Activated CD8-positive, alpha-beta memory T cell treated with anti-CD3 and anti-CD28 coated beads, Interleukin-2, amount 10 ng/mL, durations not matched to agents 7 days and 5 days (primary cell): ENCODE results near the gene CBS. TPM values are rescaled to one million over a fixed set of nuclear protein-coding genes. Genes with fewer than 3 reads are reported as not detected.

Experiments
- ATAC-seq: fragments of 150-1000 bp; cut with Tn5 transposase; one replicate; pipeline ENCODE4 v1.10.0; 2021; ENCODE audit warnings: moderate library complexity
- CTCF ChIA-PET: fragments of 350-600 bp; sonication (Branson Sonifier 250); formaldehyde crosslinking; loops from one replicate; lab custom pipeline; 2021; ENCODE audit warnings: antibody characterized with exemption; lab: Charles Lee
- DNase-seq: peaks from one replicate; pipeline ENCODE4 v3.0.0-alpha.2; 2020
- H3K27ac Mint-ChIP-seq: one replicate; pipeline ENCODE4 v1.8.0; 2021; ENCODE audit warnings: mild to moderate bottlenecking, mixed read lengths
- H3K27me3 Mint-ChIP-seq: one replicate; pipeline ENCODE4 v1.8.0; 2021; ENCODE audit warnings: mixed read lengths
- H3K36me3 Mint-ChIP-seq: one replicate; pipeline ENCODE4 v1.8.0; 2021; ENCODE audit warnings: mild to moderate bottlenecking, mixed read lengths
- H3K4me1 Mint-ChIP-seq: one replicate; pipeline ENCODE4 v1.8.0; 2021; ENCODE audit warnings: mixed read lengths
- H3K4me3 Mint-ChIP-seq: one replicate; pipeline ENCODE4 v1.8.0; 2021; ENCODE audit warnings: mild to moderate bottlenecking, moderate library complexity, mixed read lengths
- H3K9me3 Mint-ChIP-seq: one replicate; pipeline ENCODE4 v1.8.0; 2022; ENCODE audit warnings: low read depth, mixed read lengths
- total RNA-seq, 2 experiments: library from RNA; stranded (reverse); gene quantifications; one replicate each; pipeline ENCODE4 v1.2.3, GENCODE V29; 2021

Gene CBS
- total RNA-seq, 2 experiments from 2014 or later: 12.0 to 23.3 TPM

DNA sequence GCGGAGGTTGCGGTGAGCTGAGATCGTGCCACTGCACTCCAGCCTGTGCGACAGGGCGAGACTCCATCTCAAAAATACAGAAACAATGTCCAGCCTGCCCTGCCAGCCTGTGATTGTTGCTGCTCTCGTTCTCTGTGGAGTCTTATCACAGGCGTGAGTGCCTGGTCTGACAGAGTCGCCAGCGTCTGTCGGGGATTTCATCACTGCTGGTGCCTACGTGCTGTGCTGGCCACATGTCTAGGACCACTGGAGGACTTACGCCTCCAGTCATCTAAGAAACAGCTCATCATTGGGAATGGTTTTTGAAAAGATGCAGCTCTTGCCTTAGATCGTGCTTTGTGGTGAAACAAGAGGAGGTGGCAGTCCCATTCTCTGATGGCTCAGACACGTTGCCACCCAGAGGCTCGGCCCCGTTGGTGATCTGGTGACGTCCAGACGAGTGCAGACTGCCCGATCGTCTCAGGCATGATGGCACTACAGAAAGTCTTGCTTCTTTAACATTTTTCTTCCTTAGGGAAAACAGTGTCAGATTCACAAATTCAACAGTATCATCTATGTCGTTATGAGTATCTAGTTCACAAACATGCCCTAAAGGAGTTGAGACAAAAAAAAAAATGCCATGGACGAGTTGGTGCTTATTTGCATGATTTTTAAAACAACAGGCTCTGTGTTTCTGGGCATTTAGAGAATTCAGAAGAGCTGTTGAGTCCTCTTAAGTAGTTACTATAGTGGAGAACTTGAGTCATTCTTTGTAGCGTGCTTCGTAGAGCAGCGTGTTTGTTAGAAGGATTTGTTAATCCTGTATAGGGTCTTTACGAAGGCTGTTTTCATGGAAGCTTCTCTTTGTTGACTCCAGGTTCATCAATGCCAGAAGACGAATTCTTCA is 47.5 kb downstream of the CBS start:
- Mint-ChIP-seq H3K4me3 (no peak overlapping the region), H3K36me3 (peaks cover 14% of the 10 kb centered on the region), H3K27ac (no peak overlapping the region)

DNA sequence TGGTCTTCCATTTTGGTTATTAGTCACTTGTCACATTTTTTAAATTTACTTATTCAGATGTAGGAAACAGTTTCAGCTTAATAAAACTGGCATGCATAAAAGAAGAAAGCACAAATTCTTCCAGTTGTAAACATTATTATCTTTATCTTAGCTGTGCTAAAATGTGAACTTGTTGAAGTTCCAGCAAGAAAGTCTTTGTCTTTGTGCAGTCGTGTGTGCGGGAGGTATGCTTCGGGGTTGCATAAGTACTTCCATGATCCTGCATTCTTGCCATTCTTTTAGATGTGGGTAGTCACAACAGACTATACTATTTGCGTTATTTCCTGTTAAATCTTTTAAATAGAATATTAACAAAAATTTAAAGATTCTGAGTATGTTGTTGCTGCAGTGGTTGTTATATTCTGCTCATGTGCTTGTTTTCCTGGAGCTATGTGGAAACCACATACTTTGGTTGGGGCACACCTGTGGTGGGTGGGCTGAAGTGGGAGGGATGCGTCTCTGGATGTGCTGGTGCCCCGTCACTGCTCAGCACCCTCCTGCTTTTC is 49.9 kb downstream of the CBS start:
- ATAC-seq (no peak), DNase-seq (no peak)
- Mint-ChIP-seq H3K27ac (no peak overlapping the region), H3K36me3 (peaks cover 12% of the 10 kb centered on the region), H3K9me3 (no peaks in the 10 kb centered on the region), H3K4me1 (no peaks in the 10 kb centered on the region), H3K27me3 (no peaks in the 10 kb centered on the region), H3K4me3 (no peak overlapping the region)
- CTCF ChIA-PET: no interaction called here

More for the DNA sequence above, 47.5 kb downstream of the CBS start:
- no peaks in the 10 kb centered on the region for H3K4me1 Mint-ChIP-seq
- H3K9me3 Mint-ChIP-seq: no peaks in the 10 kb centered on the region
- DNase-seq: no peak
- ATAC-seq: no peak
- no peaks in the 10 kb centered on the region for H3K27me3 Mint-ChIP-seq
- CTCF ChIA-PET: no interaction called here

DNA sequence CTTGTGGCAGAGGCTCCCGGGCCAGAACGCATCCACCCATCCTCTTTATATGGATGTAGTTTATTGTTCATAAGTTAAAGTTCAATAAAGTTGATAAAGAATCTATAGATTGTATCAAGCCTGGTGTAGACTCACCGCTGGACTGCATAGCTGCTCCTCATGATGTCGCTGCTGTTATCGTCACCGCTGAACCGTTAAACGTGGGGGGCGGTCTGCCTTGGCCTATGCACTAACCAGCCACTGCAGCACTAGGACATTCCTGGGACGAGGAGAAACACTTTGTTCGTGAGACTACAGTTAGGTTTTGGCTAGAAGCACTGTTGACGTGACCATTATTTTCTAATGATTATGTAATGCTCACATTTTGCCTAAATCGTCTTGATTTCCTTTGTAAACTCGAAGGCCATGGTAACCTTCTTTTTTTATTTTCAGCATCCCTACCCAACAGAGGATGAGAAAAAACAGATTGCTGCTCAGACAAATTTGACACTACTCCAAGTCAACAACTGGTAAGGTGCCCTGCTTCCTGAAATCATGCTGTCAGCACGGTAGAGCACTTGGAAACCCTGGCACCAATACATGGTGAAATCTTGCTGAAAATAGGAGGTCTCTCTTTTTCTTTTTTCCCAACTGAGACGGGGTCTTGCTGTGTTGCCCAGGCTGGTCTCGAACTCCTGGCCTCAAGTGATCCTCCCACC is 51.0 kb downstream of the CBS start:
- no peaks in the 10 kb centered on the region for H3K27me3 Mint-ChIP-seq
- DNase-seq (no peak), ATAC-seq (no peak)
- H3K36me3 Mint-ChIP-seq: peaks cover 11% of the 10 kb centered on the region
- no peak overlapping the region for H3K27ac Mint-ChIP-seq
- no peaks in the 10 kb centered on the region for H3K9me3 Mint-ChIP-seq
- CTCF ChIA-PET: no interaction called here
- H3K4me1 Mint-ChIP-seq: no peaks in the 10 kb centered on the region
- H3K4me3 Mint-ChIP-seq: no peak overlapping the region

DNA sequence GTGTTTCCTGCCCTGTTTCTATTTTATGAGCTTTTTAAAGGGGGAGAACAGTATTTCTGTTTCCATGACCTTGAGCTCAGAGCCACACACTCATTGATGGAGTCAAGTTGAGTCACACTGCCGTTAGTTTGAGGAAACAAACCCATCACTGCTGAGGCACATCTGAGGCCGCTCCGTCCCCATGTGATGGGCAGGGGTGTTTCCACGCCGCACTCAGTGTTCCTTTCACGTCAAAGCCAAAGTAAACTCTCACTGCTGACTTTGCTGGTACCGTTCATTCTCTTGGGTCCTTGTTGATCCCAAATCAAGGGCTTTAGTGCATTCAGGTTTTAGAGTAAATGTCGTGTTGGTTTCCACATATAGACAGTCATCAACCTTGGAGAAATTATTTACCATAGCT is 52.5 kb downstream of the CBS start:
- H3K27ac Mint-ChIP-seq: no peak overlapping the region
- H3K4me3 Mint-ChIP-seq: no peak overlapping the region
- H3K36me3 Mint-ChIP-seq: peaks cover 8% of the 10 kb centered on the region
- H3K4me1 Mint-ChIP-seq: no peaks in the 10 kb centered on the region
- H3K27me3 Mint-ChIP-seq: no peaks in the 10 kb centered on the region
- CTCF ChIA-PET: no interaction called here
- no peaks in the 10 kb centered on the region for H3K9me3 Mint-ChIP-seq
- DNase-seq: no peak
- ATAC-seq: no peak

DNA sequence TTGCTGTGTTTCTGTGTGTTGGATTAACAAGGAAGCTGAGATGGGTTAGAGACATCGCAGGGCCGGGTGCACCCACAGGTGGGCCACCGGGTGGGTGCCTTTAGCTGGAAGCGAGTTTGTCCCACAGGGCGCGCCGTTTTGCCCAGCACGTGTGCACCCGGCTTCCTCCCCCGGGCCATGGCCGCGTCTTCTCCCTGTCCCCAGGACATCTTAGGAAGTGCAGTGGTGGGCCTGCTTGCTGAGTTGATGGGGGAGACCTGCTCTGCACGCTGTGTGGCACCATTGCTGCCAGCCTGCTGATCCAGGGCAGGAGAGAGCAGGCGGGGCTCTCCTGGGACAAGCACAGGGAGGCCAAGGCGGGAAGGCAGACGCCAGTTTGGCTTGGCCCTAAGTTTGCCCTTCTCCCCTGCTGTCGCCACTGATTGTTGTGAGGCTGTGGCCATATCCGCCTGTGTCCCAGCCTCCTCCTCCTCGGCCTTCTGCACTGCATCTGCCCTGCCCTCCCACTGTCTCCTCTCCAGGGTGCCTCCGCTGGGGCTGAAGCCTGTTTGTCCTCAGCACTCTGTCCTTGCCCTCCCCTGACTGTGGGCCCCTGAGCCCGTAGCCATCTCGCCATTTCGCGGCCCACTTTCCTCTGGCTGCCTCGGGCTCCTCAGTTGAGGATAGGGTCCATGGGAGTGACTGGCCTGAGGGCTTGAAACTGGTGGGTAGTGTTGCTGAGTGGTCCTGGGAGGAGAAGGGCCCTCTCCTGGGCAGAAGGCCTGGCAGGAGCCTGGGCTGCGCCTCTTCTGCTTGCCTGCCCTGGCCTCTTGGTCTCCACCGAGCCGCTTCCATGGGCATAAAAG is 53.7 kb downstream of the CBS start:
- no peak overlapping the region for H3K4me3 Mint-ChIP-seq
- no peaks in the 10 kb centered on the region for H3K4me1 Mint-ChIP-seq
- no peaks in the 10 kb centered on the region for H3K9me3 Mint-ChIP-seq
- H3K27me3 Mint-ChIP-seq: no peaks in the 10 kb centered on the region
- ATAC-seq (no peak), DNase-seq (no peak)
- CTCF ChIA-PET: no interaction called here
- H3K36me3 Mint-ChIP-seq: peaks cover 8% of the 10 kb centered on the region
- no peak overlapping the region for H3K27ac Mint-ChIP-seq

DNA sequence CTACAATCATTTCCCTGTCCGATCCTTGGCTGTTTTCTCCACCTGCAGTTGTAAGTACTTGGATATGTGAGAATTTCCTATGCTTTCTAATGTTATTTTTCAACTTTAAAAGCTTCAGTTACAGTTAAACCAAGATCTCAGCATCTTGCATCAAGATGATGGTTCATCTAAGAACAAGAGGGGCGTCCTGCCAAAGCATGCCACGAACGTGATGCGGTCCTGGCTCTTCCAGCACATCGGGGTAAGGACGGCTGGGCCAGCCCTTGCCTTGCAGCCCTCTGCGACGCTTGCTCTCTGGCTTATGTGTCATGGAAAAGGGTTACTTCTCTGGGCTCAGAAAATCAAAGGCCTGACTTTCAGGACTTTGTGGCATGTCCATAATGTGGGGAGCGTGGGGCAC is 54.4 kb downstream of the CBS start:
- no peak overlapping the region for H3K4me3 Mint-ChIP-seq
- CTCF ChIA-PET: no interaction called here
- DNase-seq: no peak
- H3K4me1 Mint-ChIP-seq: no peaks in the 10 kb centered on the region
- H3K27ac Mint-ChIP-seq: no peak overlapping the region
- H3K36me3 Mint-ChIP-seq: peaks cover 10% of the 10 kb centered on the region
- H3K9me3 Mint-ChIP-seq: no peaks in the 10 kb centered on the region
- no peaks in the 10 kb centered on the region for H3K27me3 Mint-ChIP-seq
- ATAC-seq: no peak

DNA sequence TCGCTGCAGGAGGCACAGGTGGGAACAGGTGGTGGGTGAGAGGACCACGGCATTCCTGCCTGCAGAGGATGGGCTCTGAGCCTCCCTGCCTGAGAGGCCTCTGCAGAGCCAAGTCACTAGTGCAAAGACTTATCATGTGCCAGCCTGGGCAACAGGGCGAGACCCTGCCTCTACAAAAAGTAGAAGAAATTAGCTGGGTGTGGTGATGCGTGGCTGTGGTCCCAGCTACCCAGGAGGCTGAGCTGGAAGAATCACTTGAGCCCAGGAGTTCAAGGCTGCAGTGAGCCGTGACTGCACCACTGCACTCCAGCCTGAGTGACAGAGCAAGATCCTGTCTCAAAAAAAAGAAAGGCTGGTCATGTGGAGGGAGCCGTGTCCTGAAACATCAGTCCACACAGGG is 54.9 kb downstream of the CBS start:
- CTCF ChIA-PET: no interaction called here
- no peaks in the 10 kb centered on the region for H3K9me3 Mint-ChIP-seq
- H3K27me3 Mint-ChIP-seq: no peaks in the 10 kb centered on the region
- ATAC-seq: no peak
- DNase-seq: no peak
- H3K36me3 Mint-ChIP-seq: peaks cover 10% of the 10 kb centered on the region
- no peak overlapping the region for H3K4me3 Mint-ChIP-seq
- H3K27ac Mint-ChIP-seq: no peak overlapping the region
- H3K4me1 Mint-ChIP-seq: peaks cover 1% of the 10 kb centered on the region

DNA sequence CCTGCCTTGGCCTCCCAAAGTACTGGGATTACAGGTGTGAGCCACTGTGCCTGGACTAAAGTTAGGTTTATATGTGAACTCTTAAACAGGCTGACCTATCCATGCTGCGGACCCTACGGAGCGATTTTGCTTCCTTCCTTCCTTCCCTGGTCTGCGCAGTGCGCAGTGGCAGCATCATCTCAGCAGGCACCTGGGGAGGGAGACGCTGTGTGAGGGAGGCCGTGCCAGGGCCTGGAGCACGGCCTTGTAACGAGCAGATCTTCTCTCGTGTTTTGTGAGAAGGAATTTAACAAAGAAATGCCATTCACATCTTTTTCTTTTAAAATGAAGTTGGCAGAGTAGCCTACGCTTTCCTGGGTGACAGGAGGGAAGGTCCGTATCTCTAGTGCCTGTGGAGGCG is 55.5 kb downstream of the CBS start:
- CTCF ChIA-PET: no interaction called here
- Mint-ChIP-seq H3K36me3 (peaks cover 10% of the 10 kb centered on the region), H3K27me3 (no peaks in the 10 kb centered on the region), H3K27ac (no peak overlapping the region), H3K4me3 (no peak overlapping the region), H3K9me3 (no peaks in the 10 kb centered on the region), H3K4me1 (peaks cover 1% of the 10 kb centered on the region)
- DNase-seq: no peak
- no peak for ATAC-seq

DNA sequence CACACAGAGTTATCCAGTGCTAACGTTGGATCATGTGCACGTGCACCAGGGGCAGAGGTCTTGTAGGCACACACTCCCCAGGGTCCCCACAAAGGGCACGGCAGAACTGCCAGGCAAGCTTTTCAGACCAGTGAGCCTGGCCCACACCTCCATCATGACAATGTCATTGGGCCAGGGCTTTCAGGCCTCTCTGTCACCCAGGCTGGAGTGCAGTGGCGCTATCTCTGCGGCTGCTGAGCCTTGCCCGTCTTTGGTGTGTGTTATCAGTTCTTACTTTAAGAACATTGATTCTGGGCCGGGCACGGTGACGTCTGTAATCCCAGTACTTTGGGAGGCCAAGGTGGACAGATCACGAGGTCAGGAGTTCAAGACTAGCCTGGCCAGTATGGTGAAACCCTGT is 57.1 kb downstream of the CBS start:
- Mint-ChIP-seq H3K27me3 (no peaks in the 10 kb centered on the region), H3K4me3 (no peak overlapping the region), H3K4me1 (peaks cover 1% of the 10 kb centered on the region), H3K27ac (no peak overlapping the region), H3K36me3 (peaks cover 14% of the 10 kb centered on the region), H3K9me3 (no peaks in the 10 kb centered on the region)
- DNase-seq (no peak), ATAC-seq (no peak)
- CTCF ChIA-PET: no interaction called here

DNA sequence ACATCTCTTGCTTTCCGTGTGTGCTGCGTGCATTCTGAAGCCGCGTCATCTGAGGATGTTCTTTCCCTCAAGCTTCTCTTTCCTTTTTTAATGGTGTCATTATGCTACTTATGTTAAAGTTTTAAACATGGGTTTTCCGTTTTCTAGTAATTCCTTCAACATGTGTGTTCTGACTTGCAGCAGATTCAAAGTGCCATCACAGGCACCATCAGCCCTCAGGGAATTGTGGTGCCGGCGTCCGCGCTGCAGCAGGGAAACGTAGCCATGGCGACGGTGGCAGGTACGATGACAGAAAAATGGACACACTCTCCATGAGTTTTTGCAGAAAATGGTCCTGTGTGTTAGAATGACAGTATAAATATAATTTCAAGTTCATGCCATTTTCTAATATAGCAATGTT is 58.9 kb downstream of the CBS start:
- no peaks in the 10 kb centered on the region for H3K9me3 Mint-ChIP-seq
- peaks cover 1% of the 10 kb centered on the region for H3K4me1 Mint-ChIP-seq
- H3K27ac Mint-ChIP-seq: no peak overlapping the region
- DNase-seq: no peak
- CTCF ChIA-PET: no interaction called here
- ATAC-seq: no peak
- no peak overlapping the region for H3K4me3 Mint-ChIP-seq
- H3K27me3 Mint-ChIP-seq: no peaks in the 10 kb centered on the region
- H3K36me3 Mint-ChIP-seq: peaks cover 21% of the 10 kb centered on the region

DNA sequence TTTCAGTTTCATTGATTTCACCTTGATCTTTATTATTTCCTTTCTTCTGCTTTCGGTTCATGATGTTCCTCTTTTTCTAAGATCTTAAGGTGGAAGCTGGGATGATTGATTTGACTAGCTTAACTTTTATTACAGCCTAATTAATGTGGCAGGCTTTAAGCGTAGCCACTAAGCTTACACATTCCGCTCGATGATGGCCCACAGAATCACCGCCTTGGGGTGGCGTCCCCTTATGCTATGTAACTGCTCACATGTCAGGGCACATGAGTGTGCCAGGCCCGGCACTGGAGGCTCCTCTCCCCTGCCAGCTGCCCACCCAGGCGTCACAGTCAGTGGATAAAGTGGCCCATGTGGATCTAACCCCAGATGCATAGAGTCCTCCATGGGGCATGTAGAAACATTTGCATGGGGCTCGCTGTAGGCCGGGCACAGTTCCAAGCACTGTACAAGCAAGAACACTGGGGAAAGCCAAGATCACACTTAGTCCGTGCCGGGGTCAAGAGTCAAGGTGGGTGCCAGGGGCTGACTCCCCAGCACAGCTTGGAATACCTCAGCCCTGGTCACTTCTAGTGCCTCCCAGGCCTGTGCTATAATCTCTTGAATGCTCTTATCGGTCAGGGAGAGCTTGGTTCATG is 59.6 kb downstream of the CBS start:
- Mint-ChIP-seq H3K9me3 (no peaks in the 10 kb centered on the region), H3K27ac (no peak overlapping the region), H3K27me3 (no peaks in the 10 kb centered on the region), H3K4me3 (no peak overlapping the region), H3K36me3 (peaks cover 25% of the 10 kb centered on the region), H3K4me1 (peaks cover 1% of the 10 kb centered on the region)
- ATAC-seq: no peak
- CTCF ChIA-PET: no interaction called here
- DNase-seq: no peak

DNA sequence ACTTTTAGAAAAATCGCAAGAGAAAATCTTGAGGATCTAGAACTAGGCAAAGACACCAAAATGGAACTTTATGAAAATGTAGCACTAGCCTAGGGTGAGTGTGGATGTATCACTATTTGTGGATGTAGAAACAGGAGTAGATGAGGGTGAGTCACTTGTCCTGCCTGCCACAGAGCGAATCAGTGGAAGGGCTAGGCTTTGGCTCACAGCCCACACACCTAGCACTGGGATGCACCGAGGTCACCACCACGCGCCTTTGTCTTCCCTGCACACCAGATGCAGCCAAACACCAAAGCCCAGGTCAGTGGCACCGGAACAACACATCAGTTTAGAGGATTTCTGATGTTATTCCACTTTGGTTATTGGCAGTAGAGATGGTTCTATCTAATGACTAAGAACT is 63.0 kb downstream of the CBS start:
- H3K27ac Mint-ChIP-seq: no peak overlapping the region
- no peak for ATAC-seq
- no peak overlapping the region for H3K4me3 Mint-ChIP-seq
- H3K4me1 Mint-ChIP-seq: peaks cover 1% of the 10 kb centered on the region
- peaks cover 38% of the 10 kb centered on the region for H3K36me3 Mint-ChIP-seq
- no peak for DNase-seq
- no peaks in the 10 kb centered on the region for H3K27me3 Mint-ChIP-seq
- no peaks in the 10 kb centered on the region for H3K9me3 Mint-ChIP-seq
- CTCF ChIA-PET: no interaction called here

DNA sequence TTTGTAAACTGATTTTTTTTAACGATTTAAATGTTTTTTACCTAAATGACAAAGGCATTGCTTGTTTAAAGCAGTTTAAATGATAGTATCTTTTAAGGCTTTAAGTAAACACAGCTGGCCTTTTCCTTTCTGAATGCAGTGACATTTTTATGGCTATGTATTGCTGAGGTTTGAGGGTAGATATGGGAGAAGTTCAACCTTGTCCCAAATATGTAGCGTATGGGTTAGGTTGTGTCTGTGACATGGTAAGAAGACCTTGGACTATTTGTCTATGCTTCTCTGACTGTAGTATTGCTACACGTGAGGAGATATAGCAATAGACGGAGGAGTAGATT is 68.8 kb downstream of the CBS start:
- H3K27me3 Mint-ChIP-seq: no peaks in the 10 kb centered on the region
- H3K36me3 Mint-ChIP-seq: peaks cover 27% of the 10 kb centered on the region

More for the DNA sequence above, 68.8 kb downstream of the CBS start:
- CTCF ChIA-PET: no interaction called here
- H3K4me3 Mint-ChIP-seq: no peak overlapping the region
- H3K9me3 Mint-ChIP-seq: no peaks in the 10 kb centered on the region
- H3K4me1 Mint-ChIP-seq: no peaks in the 10 kb centered on the region
- H3K27ac Mint-ChIP-seq: no peak overlapping the region
- DNase-seq (no peak), ATAC-seq (no peak)
